DMS79 treated with DMSO at 0.1 percent for 48 hours (cell line): ENCODE measurements around the gene PRMT7.

Source experiments
- DNase-seq: peaks from one replicate; lab custom pipeline; 2025; lab: John Stamatoyannopoulos, UW

The PRMT7 gene

DNA sequence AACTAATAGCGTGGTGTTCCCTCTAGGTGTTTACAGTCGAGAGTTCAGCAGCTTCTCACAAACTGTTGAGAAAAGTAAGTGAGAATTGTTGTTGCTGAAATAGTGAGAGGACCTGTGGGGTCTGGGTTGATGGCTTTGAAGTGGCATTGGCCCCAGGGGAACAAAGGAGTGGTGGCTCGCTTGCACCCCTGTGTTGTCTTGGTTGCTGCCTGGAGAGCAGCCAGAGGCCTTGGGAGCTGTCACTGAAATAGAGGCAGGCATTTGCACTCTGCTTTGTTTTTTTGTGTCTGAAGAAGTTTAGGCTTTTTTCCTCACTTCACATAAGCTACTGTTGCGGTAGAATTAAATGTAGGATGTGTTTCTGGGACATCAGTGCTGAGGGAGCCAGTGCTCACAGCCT lies 36.8 kb downstream of the PRMT7 start:
- DNase-seq, result no peak

DNA sequence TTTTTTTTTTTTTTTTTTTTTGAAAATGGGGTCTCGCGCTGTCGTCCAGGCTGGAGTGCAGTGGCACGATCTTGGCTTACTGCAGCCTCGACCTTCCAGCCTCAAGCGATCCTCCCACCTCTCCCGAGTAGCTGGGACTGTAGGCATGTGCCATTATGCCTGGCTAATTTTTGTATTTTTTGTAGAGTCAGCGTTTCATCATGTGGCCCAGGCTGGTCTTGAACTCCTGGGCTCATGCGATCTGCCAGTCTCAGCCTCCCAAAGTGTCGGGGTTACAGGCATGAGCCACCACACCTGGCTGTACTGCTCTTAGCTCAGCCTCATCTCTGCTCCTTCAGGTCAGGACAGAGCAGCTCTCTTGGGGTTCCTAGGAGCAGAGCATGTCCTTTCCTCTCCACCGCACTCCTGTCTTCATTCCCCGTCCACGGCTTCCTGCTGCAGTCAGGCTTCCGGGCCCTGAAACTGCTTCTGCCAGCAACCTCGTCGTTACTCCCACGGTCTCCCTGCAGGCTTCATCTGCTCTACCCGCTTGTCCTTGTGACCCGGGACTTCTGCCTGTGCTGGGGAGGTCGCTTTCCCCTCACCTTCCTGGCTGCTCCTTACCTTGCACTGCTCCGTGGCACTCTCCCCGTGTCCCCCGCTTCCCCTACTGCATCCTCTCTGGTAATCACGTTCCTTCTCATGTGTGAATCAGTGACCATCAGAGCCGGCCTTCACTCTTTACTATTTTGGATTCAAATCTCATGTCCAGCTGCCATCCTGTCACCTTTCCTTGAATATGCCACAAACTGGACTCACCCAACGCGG lies 38.0 kb downstream of the PRMT7 start:
- DNase-seq, result no peak

DNA sequence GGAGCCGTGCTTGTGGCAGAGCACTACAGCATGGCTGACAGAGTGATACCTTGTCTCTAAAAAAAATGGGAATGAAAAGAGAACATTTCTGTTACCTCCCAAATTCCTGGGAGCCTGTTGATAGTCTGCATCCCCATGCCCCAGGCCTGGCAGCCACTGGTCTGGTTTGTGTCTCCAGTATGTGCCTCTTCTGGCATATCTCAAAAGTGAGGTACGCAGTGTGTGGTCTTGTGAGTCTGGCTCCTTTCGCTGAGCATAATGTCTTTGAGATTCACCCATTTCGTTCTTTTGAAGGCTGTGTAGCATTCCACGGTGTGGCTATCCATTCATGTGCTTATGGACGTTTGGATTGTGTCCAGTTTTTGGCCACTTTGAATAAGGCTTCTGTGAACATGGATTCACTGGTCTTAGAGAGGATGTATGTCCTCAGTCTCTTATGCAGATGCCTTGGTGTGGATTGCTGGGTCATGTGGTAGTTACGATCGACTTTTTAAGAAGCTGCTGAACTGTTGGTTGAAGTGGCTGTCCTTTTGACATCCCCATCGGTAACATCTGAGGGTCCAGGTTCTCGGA lies 39.1 kb downstream of the PRMT7 start:
- no peak for DNase-seq

DNA sequence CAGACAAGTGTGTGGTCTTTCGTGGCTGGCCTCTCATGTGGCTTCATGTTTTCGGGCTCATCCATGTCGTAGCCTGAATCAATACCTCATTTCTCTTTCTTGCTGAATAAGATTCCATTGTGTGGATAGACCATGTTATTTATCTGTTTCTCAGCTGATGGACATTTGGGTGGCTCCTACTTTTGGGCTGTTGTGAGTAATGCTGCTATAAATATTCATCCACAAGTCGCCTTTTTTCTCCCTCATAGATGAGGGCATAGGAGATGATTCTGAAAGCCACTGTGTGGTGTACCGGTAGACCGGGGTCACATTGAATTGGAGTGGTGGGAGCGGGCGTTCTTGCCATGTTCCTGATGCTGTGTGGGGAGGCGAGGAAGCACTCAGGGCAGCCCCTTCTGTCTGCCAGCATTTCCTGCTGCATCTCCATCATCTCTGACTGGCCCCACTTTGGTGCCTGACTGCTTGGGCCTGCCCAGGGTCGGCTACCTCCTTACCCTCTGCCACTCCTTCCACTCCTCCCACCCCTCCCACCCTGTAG lies 40.1 kb downstream of the PRMT7 start:
- DNase-seq, result no peak

DNA sequence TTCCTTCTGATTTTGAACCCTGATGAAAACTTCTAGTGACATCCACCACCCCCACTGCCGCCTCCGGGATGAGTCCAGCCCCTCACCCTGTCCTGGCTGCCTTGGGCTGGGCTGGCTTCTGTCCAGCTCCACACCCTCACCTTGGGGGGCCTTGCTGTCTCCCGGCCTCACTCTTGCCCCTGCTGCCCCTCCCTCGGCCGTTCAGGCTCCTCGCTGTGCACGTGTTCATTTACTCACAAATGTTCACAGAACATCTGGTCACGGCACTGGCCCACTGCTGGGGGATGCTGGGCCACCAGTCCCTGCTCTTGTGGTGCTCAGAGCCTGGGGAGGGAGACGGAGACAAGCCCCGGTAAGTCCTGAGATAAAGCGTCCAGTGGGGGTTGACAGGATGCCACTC lies 40.6 kb downstream of the PRMT7 start:
- DNase-seq, result no peak

DNA sequence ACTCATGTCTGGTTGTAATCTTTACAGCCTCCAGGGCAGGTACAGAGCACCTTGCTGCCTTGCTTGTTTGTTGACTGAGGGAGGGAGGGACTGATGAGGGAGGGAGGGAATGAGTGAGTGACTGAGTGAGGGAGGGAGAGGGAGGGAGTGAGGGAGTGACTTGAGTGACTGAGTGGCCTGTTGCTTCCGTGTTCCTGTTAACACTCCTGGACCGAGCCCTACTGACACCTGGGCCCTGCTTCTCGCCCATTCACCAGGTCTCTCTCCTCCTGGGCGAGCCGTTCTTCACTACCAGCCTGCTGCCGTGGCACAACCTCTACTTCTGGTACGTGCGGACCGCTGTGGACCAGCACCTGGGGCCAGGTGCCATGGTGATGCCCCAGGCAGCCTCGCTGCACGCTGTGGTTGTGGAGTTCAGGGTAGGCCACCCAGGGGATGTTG lies 41.2 kb downstream of the PRMT7 start:
- no peak for DNase-seq

DNA sequence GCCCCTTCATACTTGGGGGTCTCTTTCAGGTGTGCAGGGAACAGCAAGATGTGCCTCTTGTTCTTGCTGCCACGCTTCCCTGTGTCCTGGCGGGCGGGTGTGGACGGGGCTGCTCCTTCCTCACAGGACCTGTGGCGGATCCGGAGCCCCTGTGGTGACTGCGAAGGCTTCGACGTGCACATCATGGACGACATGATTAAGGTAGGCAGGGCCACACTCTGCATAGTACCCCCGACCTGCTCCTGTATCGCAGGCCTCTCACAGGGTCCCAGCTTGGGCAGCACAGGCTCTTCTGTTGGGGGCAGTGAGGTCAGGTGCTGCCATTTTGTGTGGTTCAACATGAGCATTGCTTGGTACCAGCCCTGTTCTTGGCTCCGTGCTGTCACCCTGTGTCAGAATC lies 42.5 kb downstream of the PRMT7 start:
- DNase-seq, result no peak

DNA sequence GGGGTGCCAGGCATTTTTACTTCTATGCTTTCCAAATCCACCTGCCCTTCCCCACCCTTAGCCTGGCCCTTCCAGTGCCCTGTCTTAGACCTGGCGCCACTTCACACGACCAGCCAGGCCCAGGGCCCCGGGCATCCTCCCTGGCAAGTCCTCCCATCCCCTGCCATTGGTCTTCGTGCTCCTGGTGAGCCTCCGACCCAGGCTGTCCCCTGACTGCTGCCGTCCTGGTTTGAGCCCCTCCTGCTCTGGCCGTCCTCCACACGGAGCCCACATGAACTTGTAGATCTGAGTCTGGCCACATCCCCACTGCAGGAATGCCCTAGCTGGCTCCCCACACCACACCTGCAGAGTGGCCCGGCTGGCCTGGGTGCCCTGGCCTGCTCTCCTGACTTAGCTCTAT lies 44.0 kb downstream of the PRMT7 start:
- DNase-seq, result no peak

DNA sequence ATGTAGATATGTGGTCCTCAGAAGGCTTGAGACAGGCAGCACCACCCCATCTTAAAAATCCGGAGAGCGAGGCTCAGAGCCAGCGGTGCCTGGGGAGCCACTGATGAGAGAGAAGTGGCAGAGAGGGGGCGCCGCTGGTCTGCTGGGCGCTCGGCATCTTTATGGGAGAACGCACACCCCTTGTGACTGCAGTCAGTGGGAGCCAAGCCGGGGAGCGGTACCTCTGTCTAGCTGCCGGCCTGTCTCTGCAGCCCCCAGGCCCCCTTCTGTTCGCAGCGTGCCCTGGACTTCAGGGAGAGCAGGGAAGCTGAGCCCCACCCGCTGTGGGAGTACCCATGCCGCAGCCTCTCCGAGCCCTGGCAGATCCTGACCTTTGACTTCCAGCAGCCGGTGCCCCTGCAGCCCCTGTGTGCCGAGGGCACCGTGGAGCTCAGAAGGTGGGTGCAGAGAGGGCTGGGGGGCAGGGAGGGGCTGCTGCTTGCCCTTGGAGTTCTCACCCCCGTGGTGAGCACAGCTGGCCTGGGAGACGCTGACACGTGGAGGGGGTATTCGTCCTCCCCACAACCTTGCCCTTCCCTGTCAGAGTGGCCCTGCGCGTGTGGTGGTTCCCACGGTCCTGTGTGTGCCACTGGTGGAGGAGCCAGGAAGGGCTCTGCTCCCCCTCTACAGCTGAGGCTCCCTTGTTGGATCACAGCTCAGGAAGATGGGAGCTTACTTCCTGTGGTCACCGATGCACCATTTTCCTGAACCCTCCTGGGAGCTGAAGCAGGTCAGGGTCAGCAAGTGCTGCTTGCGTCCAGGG lies 44.8 kb downstream of the PRMT7 start:
- DNase-seq, result no peak

DNA sequence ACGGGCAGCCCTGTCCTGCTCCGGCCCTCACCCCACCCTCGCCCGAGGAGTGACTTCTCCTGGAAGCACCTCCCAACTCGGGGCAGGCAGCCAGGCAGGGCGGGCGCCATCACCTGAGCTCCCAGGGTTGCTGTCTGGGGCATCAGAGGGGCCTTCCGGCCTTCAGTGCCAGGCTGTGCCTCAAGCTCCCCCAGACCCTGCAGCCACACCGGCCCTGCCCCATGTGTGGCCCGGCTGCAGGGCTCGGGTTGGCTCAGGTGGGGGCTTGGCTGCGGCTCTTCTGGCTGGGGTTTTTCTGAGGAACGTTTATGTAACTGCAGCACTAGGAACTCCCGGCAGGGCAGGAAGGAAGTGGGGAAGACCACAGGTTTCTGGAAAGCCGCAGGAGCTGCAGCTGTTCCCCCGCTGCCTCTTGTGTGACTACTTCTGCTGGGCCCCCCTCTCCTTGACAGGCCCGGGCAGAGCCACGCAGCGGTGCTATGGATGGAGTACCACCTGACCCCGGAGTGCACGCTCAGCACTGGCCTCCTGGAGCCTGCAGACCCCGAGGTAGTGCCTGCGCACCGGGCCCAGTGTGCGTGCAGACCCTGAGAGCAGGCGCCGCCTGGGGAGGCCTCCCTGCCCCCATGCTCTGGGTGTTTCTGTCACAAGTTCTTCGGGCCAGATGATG lies 45.6 kb downstream of the PRMT7 start:
- DNase-seq, result no peak

DNA sequence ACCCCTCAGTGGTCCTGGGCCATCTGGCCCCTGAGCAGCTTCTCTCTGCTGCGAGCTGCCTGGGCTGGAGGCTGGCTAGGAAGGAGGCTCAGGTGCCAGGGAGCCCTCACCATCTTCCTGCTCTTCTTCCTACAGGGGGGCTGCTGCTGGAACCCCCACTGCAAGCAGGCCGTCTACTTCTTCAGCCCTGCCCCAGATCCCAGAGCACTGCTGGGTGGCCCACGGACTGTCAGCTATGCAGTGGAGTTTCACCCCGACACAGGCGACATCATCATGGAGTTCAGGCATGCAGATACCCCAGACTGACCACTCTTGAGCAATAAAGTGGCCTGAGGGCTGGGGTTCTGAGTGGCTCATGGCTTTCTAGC lies 46.1 kb downstream of the PRMT7 start:
- no peak for DNase-seq

DNA sequence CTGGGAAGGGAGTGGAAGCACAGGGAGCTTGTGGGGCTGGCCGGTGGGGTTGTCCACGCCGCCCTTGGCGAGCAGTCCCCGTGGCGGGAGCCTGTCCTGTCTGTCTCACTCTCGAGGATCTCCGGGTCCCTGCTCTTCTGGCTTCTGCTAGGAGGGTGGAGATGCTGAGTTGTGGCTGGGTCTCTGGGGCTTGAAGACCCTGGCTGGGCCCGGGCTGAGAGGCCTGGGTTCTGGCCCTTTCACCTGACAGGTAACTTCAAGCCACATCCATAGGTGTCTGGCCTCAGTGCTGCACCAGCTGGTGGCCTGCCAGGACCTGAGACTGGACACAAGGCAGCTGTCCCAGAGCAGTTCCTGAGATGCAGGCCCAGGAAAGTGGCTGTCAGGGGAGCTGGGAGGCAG lies 46.7 kb downstream of the PRMT7 start:
- no peak for DNase-seq

DNA sequence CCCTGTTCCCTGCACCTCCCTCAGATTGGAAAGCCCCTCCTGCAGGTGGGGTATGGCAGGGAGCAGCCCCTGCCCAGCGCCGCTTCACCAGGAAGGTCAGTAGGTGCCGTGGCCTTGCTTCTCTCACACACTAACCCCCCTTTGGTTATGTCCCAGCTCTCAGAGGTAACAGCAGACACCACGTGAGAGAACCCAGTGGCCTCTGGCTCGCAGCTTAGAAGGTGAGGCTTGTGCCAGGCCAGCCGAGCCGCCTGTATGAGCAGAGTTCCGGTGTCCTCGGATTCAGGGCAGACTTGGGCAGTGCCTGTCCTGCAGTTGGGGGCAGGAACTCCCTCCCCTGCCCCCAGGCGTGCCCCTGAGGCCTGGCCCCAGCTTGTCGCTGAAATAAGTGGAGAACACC lies 47.1 kb downstream of the PRMT7 start:
- DNase-seq, result no peak

DNA sequence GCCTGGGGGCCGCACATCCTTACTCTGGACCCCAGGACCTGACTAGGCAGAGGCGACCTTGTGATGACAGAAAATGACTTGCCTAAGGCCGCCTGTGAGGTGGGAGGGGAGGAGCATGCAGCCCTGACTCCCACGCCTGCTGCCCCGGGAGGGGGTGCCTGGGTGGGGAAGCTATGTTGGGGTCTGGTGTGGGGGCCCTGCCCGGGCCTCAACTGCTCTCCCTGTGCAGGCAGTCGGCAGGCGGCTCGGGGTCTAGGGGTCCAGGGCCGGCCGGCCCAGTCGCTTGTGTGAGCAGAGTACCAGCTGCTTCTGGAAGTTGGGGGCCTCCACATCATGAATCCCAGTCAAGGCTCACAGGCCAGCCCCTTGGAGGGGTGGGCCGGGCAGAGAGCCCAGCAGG lies 48.1 kb downstream of the PRMT7 start:
- no peak for DNase-seq

DNA sequence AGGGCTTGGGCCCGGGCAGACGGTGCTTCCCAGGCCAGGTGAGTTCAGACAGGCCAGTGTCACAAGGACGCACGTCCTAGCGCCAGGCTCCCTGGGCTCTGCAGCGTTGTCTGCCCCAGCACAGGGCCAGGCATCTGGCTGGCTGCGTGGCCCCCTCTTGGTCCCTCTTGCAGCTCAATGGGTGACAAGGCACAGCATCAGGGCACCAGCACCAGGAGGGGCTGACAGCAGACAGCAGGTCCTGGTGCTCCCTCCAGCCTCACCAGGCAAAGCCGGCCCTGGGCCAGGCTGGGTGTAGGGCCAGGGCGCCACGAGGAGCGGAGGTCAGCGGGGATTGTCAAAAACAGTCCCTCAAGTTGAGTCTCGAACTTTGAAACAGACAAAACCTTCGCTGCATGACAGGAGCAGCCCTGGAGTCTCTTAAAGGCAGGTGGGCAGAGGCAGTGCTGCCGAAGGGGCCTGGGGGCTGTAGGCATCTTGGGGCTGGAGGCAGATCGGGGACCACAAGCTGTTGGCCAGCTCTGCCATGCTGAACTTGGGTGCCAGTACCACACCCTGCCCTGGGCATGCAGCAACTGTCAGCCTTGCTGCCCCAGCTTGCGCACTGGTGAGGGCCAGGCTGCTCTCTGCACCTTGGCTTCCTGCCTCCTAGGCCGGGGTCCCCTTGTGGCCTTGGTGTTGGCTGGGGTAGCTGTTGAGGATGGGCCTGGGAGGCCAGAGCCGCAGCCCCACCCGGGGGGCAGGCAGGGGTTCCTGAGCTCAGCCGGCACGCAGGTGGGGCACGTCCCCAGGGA lies 48.8 kb downstream of the PRMT7 start:
- no peak for DNase-seq

DNA sequence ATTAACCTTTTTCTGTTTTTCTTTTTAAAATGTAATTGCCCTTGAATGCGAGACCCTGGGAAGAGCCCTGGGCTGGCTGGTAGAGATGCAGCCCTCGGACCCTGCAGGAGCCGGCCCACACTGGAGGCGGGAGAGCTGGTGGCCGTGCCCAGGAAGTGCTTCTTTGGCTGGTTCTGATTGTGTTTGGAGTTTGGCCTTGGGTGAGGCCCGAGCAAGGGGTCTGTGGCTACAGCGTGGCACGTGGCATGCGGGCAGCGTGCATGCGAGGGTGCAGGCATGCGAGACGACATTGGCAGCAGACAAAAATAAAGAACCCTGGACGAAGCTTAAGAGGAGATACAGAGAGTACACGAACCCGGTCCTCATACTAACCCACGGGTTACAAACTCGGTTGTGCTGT lies 49.7 kb downstream of the PRMT7 start:
- DNase-seq, result no peak

DNA sequence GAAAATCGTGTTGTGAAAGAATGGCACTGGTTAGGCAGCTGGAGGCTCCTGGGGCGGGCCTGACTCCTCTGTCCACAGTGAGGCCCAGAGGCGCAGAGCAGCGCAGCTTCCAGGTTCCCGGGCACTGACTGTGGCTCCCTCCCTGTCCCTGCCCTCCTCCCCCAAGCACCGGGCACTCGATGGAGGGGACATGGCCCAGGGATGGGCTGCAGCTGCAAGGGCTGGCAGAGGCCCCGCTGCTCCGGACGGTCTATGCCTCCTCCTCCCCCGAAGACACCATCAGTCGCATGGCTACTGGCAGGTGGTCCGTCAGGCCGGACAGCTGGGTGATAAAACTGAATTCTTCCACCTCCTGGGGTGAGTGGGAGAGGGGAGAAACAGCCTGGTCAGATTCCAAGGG lies 50.1 kb downstream of the PRMT7 start:
- DNase-seq, result no peak

DNA sequence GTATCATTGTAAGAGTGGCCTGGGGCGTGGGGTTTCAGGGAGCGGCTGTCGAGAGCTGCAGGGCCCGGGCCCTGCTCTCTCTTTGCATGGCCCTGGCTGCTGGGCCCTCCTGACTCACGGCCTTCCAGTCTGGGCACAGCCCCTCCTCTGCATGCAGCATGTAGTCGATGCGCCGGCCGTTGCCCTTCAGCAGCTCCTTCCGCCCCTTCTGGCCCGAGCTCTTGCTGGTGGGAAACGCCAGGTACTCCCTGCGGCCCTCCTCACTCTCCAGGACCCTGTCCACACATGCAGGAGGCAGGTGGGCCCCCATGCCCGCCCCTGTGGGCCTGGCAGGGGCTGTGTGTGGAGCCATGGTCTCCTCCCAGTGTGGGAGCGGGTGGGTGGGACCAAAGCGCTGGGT lies 50.7 kb downstream of the PRMT7 start:
- DNase-seq, result no peak

DNA sequence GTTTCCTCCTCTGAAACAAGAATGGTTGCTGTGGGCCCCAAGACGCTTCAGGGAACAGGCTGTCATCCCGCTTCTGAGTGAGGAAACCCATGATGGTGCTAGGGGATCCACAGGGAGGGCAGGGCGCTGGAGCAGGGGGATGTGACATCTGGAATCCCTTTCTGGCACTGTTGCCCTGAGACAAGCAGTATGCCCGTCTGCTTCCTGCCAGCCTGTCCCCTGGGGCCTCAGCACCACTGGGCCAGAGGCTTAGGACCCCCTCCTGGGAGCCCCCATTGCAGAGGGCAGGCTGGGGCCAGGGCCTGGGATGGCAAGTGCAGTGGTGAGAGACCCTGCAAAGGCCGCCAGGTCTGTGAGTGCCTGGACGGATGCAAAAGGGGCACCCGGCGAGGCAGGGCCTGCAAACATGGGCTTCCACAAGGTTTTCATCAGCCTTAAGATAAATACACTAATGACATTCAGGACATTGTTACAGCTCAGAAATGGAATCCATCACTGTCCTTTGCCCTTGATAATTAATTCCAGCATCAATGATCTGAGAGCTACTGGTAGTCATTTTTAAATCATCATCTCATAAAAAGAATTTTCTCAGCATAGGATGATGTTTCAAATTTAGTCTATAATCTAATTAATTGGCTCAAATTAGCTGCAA lies 51.6 kb downstream of the PRMT7 start:
- no peak for DNase-seq

DNA sequence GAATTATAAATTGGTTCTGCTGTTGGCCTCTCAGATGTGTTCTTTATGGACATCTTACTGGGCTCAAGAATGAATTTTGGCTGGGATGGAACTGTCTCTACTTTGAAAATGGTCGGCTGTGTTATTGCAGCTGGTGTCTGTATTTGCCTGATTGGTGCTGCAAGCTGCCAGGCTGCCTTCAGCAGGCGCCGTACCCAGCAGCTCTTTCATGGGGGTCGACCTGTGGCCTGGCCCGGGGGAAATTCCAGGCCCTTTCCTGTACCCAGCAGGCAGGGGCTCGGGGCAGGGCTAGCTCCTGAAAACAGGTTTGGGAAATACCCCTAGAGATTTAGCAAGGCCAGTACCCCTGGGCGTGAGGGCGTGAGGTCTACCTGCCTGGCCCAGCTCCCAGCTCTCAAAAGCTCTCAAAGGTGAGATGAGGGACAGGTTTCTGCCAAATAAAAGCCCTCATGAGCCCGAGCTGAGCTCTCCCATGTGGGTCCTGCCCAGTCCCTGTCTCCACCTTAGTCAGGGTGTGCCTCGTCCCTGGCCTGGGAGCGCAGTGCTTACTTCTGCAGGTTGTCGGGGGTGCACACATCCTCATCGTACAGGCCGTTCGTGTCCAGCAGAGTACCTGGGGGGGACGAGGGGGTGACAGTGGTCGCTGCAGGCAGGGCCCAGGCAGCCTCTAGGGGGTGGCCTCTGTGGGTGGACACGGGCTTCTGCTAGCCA lies 52.3 kb downstream of the PRMT7 start:
- DNase-seq, result no peak
